ENCODE results near the gene PPP2CA. TPM values are rescaled to one million over a fixed set of nuclear protein-coding genes. Genes with fewer than 3 reads are reported as not detected.
"Not testable (repeated sequence)": the region's sequence is repeated elsewhere in the genome, so short reads cannot be mapped to it uniquely, and the experiment has no call there.

Gene PPP2CA
- 100 to 1,000 TPM; 132 to 178 (median 141) TPM for total RNA-seq
- 57.9 TPM for polyA plus RNA-seq
- long read RNA-seq, donor 1, full-length matches to known transcripts: 360 of 379 reads
- long read RNA-seq, donor 1, partial matches to known transcripts: 5 of 379 reads
- long read RNA-seq, donor 1, other reads (novel, unspliced or antisense): 14 of 379 reads
- long read RNA-seq, donor 2, full-length matches to known transcripts: 156 of 167 reads
- long read RNA-seq, donor 2, partial matches to known transcripts: 3 of 167 reads
- long read RNA-seq, donor 2, other reads (novel, unspliced or antisense): 8 of 167 reads
- long read RNA-seq, donor 3, full-length matches to known transcripts: 1,056 of 1,097 reads
- long read RNA-seq, donor 3, partial matches to known transcripts: 5 of 1,097 reads
- long read RNA-seq, donor 3, other reads (novel, unspliced or antisense): 36 of 1,097 reads
- long read RNA-seq, donor 4, full-length matches to known transcripts: 158 of 162 reads
- long read RNA-seq, donor 4, partial matches to known transcripts: 1 of 162 reads
- long read RNA-seq, donor 4, other reads (novel, unspliced or antisense): 3 of 162 reads

DNA sequence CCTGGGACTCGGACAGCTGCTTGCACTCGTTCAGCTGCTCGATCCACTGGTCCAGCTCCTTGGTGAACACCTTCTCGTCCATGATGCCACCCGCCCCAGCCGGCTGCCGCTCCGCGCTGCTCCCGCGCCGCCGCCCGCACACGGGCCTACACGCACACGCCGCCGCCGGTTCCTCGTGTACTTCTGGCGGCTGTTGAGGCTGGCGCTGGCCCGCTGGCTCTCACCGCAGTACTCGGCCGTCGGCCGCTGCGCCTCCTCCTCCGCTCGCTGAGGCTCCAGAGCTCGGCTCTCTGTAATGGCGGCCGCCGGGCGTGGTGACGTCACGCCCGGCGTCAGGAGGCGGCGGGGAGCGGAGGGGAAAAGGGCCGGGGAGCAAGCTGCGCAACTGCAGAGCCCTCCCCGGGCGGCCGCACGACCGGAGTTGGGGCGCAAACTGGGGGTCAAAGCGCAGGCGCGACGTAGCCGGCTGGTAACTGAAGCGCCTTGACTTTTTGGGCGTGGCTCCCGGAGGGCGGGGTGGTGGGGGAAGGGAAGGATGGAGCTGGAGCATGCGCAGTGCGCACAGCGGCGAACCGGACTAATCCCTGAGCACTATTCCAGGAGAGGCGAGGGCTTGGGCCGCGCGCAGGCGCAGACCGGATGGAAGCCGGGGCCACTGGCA lies at the start of gene PPP2CA:
PPP2CA (minus strand) TSS at position 294 of the 661 bp plus-strand sequence; CDS start at position 82, 212 bp downstream.
- Histone ChIP-seq H3K27me3 (ENCODE audit: control insufficient read depth, insufficient read depth) (no peaks in the 10 kb centered on the region), H3K4me1 (ENCODE audit: control insufficient read depth, insufficient read depth, low read length) (peaks cover 2% of the 10 kb centered on the region), H3K4me3 (ENCODE audit: low read length) (peak within 1 kb of the TSS; percentile 70), H3K9me3 (ENCODE audit: control insufficient read depth, low read length) (no peaks in the 10 kb centered on the region), H3K27ac (ENCODE audit: low read length) (peak within 1 kb of the TSS; percentile 95)
- intact Hi-C loops (cut with DNase I): no loop called here
- ATAC-seq: peak; percentile 95 to 96
- DNase-seq: peak; percentile 99 to 100 (median 99)
- under 1% methylated on average over 73 of the region's 73 CpGs for WGBS

DNA sequence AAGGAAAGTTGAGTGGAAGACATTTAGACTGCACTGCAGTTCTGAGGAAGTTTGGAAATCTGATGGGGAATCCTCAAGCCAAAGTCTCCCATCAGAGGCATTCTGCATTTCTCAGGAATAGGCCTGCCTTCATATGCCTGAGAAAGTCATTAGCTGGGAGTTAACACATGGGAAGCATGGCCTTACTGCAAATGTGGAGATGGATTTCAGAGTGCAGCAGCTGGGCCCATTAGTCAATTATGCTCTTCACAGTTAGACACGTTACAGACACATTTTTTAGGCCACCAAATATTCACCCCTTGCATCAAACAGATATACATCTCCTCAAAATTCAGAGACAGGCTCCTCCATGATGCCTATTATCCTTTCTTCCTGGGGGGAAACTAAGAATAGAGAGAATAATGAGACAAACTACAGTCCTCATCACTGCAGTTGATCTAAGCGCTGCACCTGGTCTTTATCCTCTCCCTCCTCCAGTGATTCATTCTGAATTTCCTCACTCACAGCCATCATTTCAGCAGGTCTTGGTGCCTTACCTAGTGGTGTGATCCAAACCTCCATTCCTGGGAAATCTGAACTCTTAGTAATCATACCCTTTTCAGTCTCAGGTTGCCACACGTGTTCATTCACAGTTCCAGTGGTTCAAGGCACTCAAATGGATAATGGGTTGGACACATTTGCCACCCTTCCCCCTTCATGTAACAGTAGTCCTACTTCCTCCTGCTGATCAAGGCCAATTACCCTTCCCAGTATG lies 47.9 kb upstream of the PPP2CA start:
- Histone ChIP-seq H3K27ac (ENCODE audit: low read length) (no peak overlapping the region), H3K27me3 (ENCODE audit: control insufficient read depth, insufficient read depth) (no peaks in the 10 kb centered on the region), H3K9me3 (ENCODE audit: control insufficient read depth, low read length) (no peaks in the 10 kb centered on the region), H3K4me3 (ENCODE audit: low read length) (no peak overlapping the region), H3K4me1 (ENCODE audit: control insufficient read depth, insufficient read depth, low read length) (no peaks in the 10 kb centered on the region)
- intact Hi-C loops (cut with DNase I): no loop called here
- WGBS: 81% methylated on average over 3 of the region's 3 CpGs
- ATAC-seq: no peak
- DNase-seq: no peak

DNA sequence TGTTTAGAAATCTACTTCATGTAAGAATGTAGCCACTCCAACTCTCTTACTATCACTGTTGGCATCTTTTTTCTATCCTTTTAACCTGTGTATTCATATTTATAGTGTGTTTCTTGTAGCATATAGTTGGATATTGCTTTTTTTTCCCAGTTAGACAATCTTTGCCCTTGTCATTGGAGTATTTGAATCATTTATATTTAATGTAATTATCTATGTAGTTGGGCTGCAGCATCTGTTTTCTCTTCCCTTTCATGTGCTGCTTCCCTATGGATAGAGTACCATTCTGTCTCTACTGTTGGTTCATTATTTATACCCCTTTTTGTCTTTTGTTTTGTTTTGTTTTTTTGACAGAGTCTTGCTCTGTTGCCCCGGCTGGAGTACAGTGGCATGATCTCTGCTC lies 45.2 kb upstream of the PPP2CA start:
- intact Hi-C loops (cut with DNase I): no loop called here
- WGBS: 94% methylated on average over 1 of the region's 1 CpG
- no peak overlapping the region for H3K27ac ChIP-seq (ENCODE audit: low read length)
- H3K4me3 ChIP-seq (ENCODE audit: low read length): no peak overlapping the region
- no peaks in the 10 kb centered on the region for H3K9me3 ChIP-seq (ENCODE audit: control insufficient read depth, low read length)
- no peaks in the 10 kb centered on the region for H3K4me1 ChIP-seq (ENCODE audit: control insufficient read depth, insufficient read depth, low read length)
- no peaks in the 10 kb centered on the region for H3K27me3 ChIP-seq (ENCODE audit: control insufficient read depth, insufficient read depth)
- ATAC-seq (no peak), DNase-seq (no peak)

DNA sequence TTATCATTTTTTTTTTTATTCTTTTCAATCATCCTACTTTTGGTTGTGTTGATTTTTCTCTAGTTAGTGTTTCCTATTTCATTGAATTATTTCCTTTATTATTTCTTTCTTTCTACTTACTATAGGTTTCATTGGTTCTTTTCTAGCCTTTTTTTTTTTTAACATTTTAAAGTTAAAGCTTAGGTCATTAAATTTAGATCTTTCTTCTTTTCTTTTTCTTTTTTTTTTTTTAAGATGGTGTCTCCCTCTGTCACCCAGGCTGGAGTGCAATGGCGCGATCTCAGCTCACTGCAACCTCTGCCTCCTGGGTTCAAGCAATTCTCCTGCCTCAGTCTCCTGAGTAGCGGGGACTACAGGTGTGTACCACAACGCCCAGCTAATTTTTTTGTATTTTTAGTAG lies 43.0 kb upstream of the PPP2CA start:
- 95% methylated on average over 4 of the region's 4 CpGs for WGBS
- intact Hi-C loops (cut with DNase I): no loop called here
- Histone ChIP-seq H3K4me3 (ENCODE audit: low read length) (no peak overlapping the region), H3K27ac (ENCODE audit: low read length) (no peak overlapping the region), H3K4me1 (ENCODE audit: control insufficient read depth, insufficient read depth, low read length) (no peaks in the 10 kb centered on the region), H3K9me3 (ENCODE audit: control insufficient read depth, low read length) (no peaks in the 10 kb centered on the region), H3K27me3 (ENCODE audit: control insufficient read depth, insufficient read depth) (no peaks in the 10 kb centered on the region)
- ATAC-seq: no peak
- no peak for DNase-seq

DNA sequence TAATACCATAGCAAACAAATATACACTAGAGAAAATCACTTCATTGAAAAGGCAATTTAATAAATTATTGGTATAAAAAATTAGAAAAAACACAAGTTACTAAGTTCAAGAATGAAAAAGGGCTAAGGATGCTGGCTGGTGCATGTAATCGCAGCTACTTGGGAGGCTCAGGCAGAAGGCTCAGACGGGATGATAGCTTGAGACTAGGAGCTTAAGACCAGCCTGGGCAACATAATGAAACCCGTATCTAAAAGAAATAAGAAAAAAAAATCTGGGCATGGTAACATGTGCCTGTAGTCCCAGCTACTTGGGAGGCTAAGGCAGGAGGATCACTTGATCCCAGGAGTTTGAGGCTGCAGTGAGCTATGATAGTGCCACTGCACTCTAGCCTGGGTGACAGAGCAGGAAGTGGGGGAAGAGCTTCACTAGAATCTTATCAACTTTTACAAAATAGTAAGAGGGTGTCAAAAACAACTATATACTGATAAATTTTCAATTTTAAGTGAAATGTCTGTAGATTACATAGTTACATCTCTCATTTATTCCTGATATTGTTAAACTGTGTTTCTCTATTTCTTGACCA lies 42.2 kb upstream of the PPP2CA start:
- H3K27ac ChIP-seq (ENCODE audit: low read length): no peak overlapping the region
- intact Hi-C loops (cut with DNase I): no loop called here
- no peak for ATAC-seq
- no peak overlapping the region for H3K4me3 ChIP-seq (ENCODE audit: low read length)
- no peaks in the 10 kb centered on the region for H3K27me3 ChIP-seq (ENCODE audit: control insufficient read depth, insufficient read depth)
- no peak for DNase-seq
- no peaks in the 10 kb centered on the region for H3K4me1 ChIP-seq (ENCODE audit: control insufficient read depth, insufficient read depth, low read length)
- WGBS: 75% methylated on average over 3 of the region's 3 CpGs
- no peaks in the 10 kb centered on the region for H3K9me3 ChIP-seq (ENCODE audit: control insufficient read depth, low read length)

DNA sequence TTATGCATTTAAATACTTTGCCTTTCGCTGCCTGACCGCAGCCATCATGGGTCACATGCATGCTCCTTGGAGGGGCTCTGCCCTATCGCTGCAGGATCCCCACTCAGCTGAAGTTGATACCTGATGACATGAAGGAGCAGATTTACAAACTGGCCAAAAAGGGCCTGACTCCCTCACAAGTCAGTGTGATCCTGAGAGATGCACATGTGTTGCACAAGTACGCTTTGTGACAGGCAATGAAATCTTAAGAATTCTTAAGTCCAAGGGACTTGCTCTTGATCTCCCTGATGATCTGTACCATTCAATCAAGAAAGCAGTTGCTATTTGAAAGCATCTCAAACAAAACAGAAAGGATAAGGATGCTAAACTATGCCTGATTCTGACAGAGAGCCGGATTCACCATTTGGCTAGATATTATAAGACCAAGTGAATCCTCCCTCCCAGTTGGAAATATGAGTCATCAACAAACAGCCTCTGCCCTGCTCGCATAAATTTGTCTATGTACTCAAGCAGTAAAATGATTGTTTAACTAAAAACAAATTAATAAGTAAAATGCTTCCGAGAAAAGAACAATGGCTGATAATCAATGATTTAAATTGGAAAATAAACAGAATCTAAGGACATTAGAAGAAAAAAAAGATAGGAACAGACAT lies 41.6 kb upstream of the PPP2CA start:
- no peak for DNase-seq
- intact Hi-C loops (cut with DNase I): no loop called here
- Histone ChIP-seq H3K4me3 (ENCODE audit: low read length) (no peak overlapping the region), H3K9me3 (ENCODE audit: control insufficient read depth, low read length) (no peaks in the 10 kb centered on the region), H3K27ac (ENCODE audit: low read length) (no peak overlapping the region), H3K4me1 (ENCODE audit: control insufficient read depth, insufficient read depth, low read length) (no peaks in the 10 kb centered on the region), H3K27me3 (ENCODE audit: control insufficient read depth, insufficient read depth) (no peaks in the 10 kb centered on the region)
- no peak for ATAC-seq
- 84% methylated on average over 7 of the region's 7 CpGs for WGBS

DNA sequence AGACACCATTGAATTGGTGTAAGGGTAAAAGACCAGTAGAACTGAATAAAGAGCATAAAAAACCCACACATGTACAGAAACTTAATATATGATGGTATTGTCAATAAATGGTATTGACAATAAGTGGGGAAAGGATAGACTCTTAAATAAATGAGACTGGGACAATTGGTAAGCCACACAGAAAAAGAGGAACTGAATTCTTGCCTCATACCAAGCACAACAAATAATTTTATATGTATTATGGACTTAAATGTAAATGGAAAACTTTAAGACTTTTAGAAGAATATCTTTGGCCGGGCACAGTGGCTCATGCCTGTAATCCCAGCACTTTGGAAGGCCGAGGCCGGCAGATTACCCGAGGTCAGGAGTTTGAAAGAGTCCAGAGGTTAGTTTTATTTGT lies 37.9 kb upstream of the PPP2CA start:
- H3K9me3 ChIP-seq (ENCODE audit: control insufficient read depth, low read length): no peaks in the 10 kb centered on the region
- ATAC-seq (no peak), DNase-seq (no peak)
- intact Hi-C loops (cut with DNase I): no loop called here
- WGBS: 96% methylated on average over 4 of the region's 4 CpGs
- H3K27ac ChIP-seq (ENCODE audit: low read length): no peak overlapping the region
- H3K4me3 ChIP-seq (ENCODE audit: low read length): no peak overlapping the region
- no peaks in the 10 kb centered on the region for H3K27me3 ChIP-seq (ENCODE audit: control insufficient read depth, insufficient read depth)
- no peaks in the 10 kb centered on the region for H3K4me1 ChIP-seq (ENCODE audit: control insufficient read depth, insufficient read depth, low read length)

DNA sequence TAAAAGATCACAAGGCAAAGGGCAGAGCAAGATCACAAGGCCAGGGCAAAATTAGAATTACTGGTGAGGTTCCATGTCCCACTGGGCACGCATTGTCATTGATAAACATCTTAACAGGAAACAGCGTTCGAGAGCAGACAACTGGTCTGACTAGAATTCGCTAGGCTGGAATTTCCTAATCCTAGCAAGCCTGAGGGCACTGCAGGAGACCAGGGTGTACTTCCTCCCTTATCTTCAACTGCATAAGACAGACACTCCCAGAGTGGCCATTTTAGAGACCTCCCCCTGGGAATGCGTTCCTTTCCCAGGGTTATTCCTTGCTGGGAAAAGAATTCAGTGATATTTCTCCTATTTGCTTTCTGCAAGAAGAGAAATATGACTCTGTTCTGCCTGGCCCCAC lies 36.8 kb upstream of the PPP2CA start:
- H3K27ac ChIP-seq (ENCODE audit: low read length); intact Hi-C loops (cut with DNase I); H3K9me3 ChIP-seq (ENCODE audit: control insufficient read depth, low read length); DNase-seq; H3K4me1 ChIP-seq (ENCODE audit: control insufficient read depth, insufficient read depth, low read length); H3K4me3 ChIP-seq (ENCODE audit: low read length); ATAC-seq; H3K27me3 ChIP-seq (ENCODE audit: control insufficient read depth, insufficient read depth): not testable (repeated sequence)
- WGBS: 55% methylated on average over 5 of the region's 5 CpGs

DNA sequence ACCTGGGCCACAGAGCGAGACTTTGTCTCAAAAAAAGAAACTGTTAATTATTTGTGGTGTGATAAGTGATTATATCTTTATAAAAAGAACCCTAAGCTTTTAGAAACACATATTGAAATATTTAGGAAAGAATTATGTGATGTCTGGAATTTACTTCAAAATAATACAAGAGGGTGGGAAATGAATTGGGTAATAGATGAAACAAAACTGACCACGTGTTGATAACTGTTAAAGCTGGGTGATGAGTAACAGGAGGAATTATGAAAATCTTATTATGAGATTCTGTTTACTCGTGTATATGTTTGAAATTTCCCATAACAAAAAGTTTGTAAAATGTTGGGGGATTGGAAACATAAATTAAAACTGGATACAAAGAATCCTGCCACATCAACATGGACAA lies 33.0 kb upstream of the PPP2CA start:
- H3K27ac ChIP-seq (ENCODE audit: low read length): no peak overlapping the region
- DNase-seq (no peak), ATAC-seq (no peak)
- no peak overlapping the region for H3K4me3 ChIP-seq (ENCODE audit: low read length)
- H3K9me3 ChIP-seq (ENCODE audit: control insufficient read depth, low read length): no peaks in the 10 kb centered on the region
- intact Hi-C loops (cut with DNase I): no loop called here
- H3K27me3 ChIP-seq (ENCODE audit: control insufficient read depth, insufficient read depth): no peaks in the 10 kb centered on the region
- 77% methylated on average over 3 of the region's 3 CpGs for WGBS
- peaks cover 7% of the 10 kb centered on the region for H3K4me1 ChIP-seq (ENCODE audit: control insufficient read depth, insufficient read depth, low read length)

DNA sequence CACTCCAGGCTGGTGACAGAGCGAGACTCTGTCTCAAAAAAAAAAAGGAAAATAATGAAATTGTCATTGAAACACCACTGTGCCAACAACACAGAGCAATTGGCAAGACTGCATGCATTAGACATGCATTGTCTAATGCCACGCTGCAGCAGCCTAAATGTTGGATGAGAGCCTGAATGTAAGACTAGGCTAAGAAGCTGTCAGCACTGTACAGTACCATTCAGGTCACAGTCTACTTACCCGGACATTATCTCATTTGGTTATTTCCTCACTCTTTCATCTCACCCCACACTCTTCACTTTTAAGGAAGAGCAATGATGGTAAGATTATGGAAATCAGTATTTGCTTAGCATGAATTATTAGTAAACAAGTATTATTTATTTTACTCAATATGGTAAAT lies 31.3 kb upstream of the PPP2CA start:
- intact Hi-C loops (cut with DNase I): no loop called here
- 62% methylated on average over 3 of the region's 3 CpGs for WGBS
- Histone ChIP-seq H3K27ac (ENCODE audit: low read length) (no peak overlapping the region), H3K9me3 (ENCODE audit: control insufficient read depth, low read length) (no peaks in the 10 kb centered on the region), H3K4me3 (ENCODE audit: low read length) (no peak overlapping the region), H3K27me3 (ENCODE audit: control insufficient read depth, insufficient read depth) (no peaks in the 10 kb centered on the region), H3K4me1 (ENCODE audit: control insufficient read depth, insufficient read depth, low read length) (peaks cover 9% of the 10 kb centered on the region)
- no peak for ATAC-seq
- DNase-seq: no peak
